B cell (primary cell): Measurements from ENCODE around the gene RAPGEF1. TPM values are rescaled to one million over a fixed set of nuclear protein-coding genes. Genes with fewer than 3 reads are reported as not detected.

Experiments
- ATAC-seq: fragments of 200-7000 bp; cut with Tn5 transposase; one replicate; pipeline ENCODE4 v1.10.0; 2021; ENCODE audit warnings: low read depth, mild to moderate bottlenecking, moderate number of reproducible peaks, moderate library complexity
- CTCF ChIA-PET: fragments of 350-600 bp; sonication (Branson Sonifier 250); formaldehyde crosslinking; loops from one replicate; lab custom pipeline; 2021; ENCODE audit warnings: antibody characterized with exemption, inconsistent platforms; lab: Charles Lee
- POLR2A ChIA-PET: fragments of 350-600 bp; sonication (Branson Sonifier 250); formaldehyde crosslinking; loops from one replicate; lab custom pipeline; 2021; ENCODE audit warnings: antibody characterized with exemption; lab: Charles Lee
- DNase-seq: peaks from one replicate; pipeline ENCODE4 v3.0.0; 2013
- H2AFZ ChIP-seq: 2 replicates; pipeline ENCODE4 v1.6.1; 2012; ENCODE audit warnings: mild to moderate bottlenecking, low read depth, low read length; ENCODE audit not compliant: insufficient read depth, poor library complexity, severe bottlenecking
- H3K27ac ChIP-seq, 2 donors: 1 replicate in 1 of 2; 2 replicates in 1 of 2; pipeline ENCODE4 v1.5.1; 2012 to 2013; ENCODE audit warnings: low read length in 2 of 2, mild to moderate bottlenecking in 2 of 2, moderate library complexity in 1 of 2
- H3K27me3 ChIP-seq, 4 experiments: fragments of 200-600 bp in 1 of 4; sonication (generic) in 1 of 4; replicated peaks in 1 of 4; 1 replicate in 2 of 4; 2 replicates in 2 of 4; pipeline versions ENCODE4 v1.6.1 to v1.7.0; 2013 to 2016; ENCODE audit warnings: low read length in 3 of 4, mild to moderate bottlenecking in 2 of 4, mixed read lengths in 1 of 4, moderate library complexity in 1 of 4; ENCODE audit not compliant: insufficient read depth in 4 of 4, control insufficient read depth in 3 of 4; ENCODE audit errors: control extremely low read depth in 1 of 4
- H3K36me3 ChIP-seq, 2 experiments: replicated peaks in 1 of 2; 1 replicate in 1 of 2; 2 replicates in 1 of 2; pipeline versions ENCODE4 v1.6.1 to v1.7.1; 2013; ENCODE audit warnings: low read length in 1 of 2; ENCODE audit not compliant: insufficient read depth in 2 of 2, control insufficient read depth in 1 of 2; ENCODE audit errors: control extremely low read depth in 1 of 2, extremely low read depth in 1 of 2
- H3K4me1 ChIP-seq, 2 donors: fragments of 200-600 bp in 1 of 2; sonication (generic) in 1 of 2; 1 replicate in 1 of 2; 2 replicates in 1 of 2; pipeline versions ENCODE4 v1.5.1 to v1.6.1; 2013 to 2017; ENCODE audit warnings: low read length in 2 of 2; ENCODE audit not compliant: control insufficient read depth in 2 of 2, insufficient read depth in 2 of 2
- H3K4me2 ChIP-seq: replicated peaks from 2 replicates; pipeline ENCODE3; 2012; ENCODE audit warnings: mild to moderate bottlenecking, low read depth, low read length; ENCODE audit not compliant: poor library complexity, severe bottlenecking
- H3K4me3 ChIP-seq, 5 experiments: fragments of 200-600 bp in 1 of 5; sonication (generic) in 1 of 5; 1 replicate in 3 of 5; 2 replicates in 2 of 5; pipeline versions ENCODE4 v1.5.1 to v1.7.0; 2011 to 2016; ENCODE audit warnings: low read length in 4 of 5, mild to moderate bottlenecking in 4 of 5, low read depth in 2 of 5, control low read depth in 1 of 5, moderate library complexity in 1 of 5; ENCODE audit not compliant: insufficient read depth in 1 of 5; ENCODE audit errors: control extremely low read depth in 1 of 5, extremely low read depth in 1 of 5
- H3K79me2 ChIP-seq: fragments of 200-600 bp; sonication (generic); one replicate; pipeline ENCODE4 v1.6.0; 2016; ENCODE audit warnings: low read length; ENCODE audit not compliant: control insufficient read depth, insufficient read depth
- H3K9ac ChIP-seq: fragments of 200-600 bp; sonication (generic); 2 replicates; pipeline ENCODE4 v1.6.1; 2017; ENCODE audit warnings: mild to moderate bottlenecking, low read length, moderate library complexity
- H3K9me3 ChIP-seq, 3 donors: one replicate each; pipeline versions ENCODE4 v1.6.1 to v1.7.1; 2013; ENCODE audit warnings: low read length in 2 of 3; ENCODE audit not compliant: control insufficient read depth in 2 of 3, insufficient read depth in 1 of 3; ENCODE audit errors: control extremely low read depth in 1 of 3
- H4K20me1 ChIP-seq: 2 replicates; pipeline ENCODE4 v1.6.0; 2012; ENCODE audit warnings: mild to moderate bottlenecking, low read length; ENCODE audit not compliant: insufficient read depth, control insufficient read depth, poor library complexity, severe bottlenecking
- H3K27ac Mint-ChIP-seq: one replicate; pipeline ENCODE4 v1.8.0; 2021; ENCODE audit warnings: mixed read lengths
- H3K27me3 Mint-ChIP-seq: one replicate; pipeline ENCODE4 v1.8.0; 2021; ENCODE audit warnings: mixed read lengths
- H3K4me1 Mint-ChIP-seq: one replicate; pipeline ENCODE4 v1.8.0; 2021; ENCODE audit warnings: mixed read lengths
- H3K4me3 Mint-ChIP-seq: one replicate; pipeline ENCODE4 v1.8.0; 2021; ENCODE audit warnings: mixed read lengths
- H3K9me3 Mint-ChIP-seq: one replicate; pipeline ENCODE4 v1.8.0; 2022; ENCODE audit warnings: mixed read lengths; ENCODE audit not compliant: insufficient read depth
- CTCF ChIP-seq: fragments of 200-600 bp; IDR thresholded peaks from one replicate; pipeline ENCODE4 v1.8.0; 2022; ENCODE audit warnings: antibody characterized with exemption, mild to moderate bottlenecking
- EZH2 ChIP-seq: IDR thresholded peaks from 2 replicates; pipeline ENCODE4 v1.6.1; 2012; ENCODE audit warnings: borderline replicate concordance, low read depth, mild to moderate bottlenecking, moderate library complexity, low read length; ENCODE audit not compliant: insufficient read depth, poor library complexity, severe bottlenecking
- WGBS: methylation state at CpG from one replicate; pipeline ENCODE4 v1.1.5; 2013; ENCODE audit warnings: missing lambda C conversion rate; ENCODE audit not compliant: insufficient coverage; 5-methylcytosine and 5-hydroxymethylcytosine counted together
- intact Hi-C: fragments of 100-400 bp; cut with micrococcal nuclease; formaldehyde crosslinking; loops from one replicate; pipeline ENCODE4 v1.10.0; 2022
- polyA plus RNA-seq: library from polyadenylated mRNA; depleted of rRNA; stranded (reverse); fragments of >200 nt; gene quantifications from 2 replicates; pipeline ENCODE4 v1.2.3, GENCODE V29; 2012
- total RNA-seq, 2 donors: library from RNA; stranded (reverse); fragments of 120-200 nt in 1 of 2; gene quantifications; 1 replicate in 1 of 2; 2 replicates in 1 of 2; pipeline versions ENCODE4 v1.2.3 to v1.2.4, GENCODE V29; 2013 to 2022

RAPGEF1 gene
- total and polyA plus RNA-seq, 2 donors (not counting 1 experiment from before 2014, with no cell fraction given) = 134 to 447 TPM

- ChIA-PET POLR2A (interaction anchor here (0.5 kb wide), 1 partner anchor 291 kb away, joined by 4 read pairs; no protein-coding TSS in a partner anchor), CTCF (interaction anchor here (21.7 kb wide), 1 partner anchor 150 kb away, joined by 263 read pairs; the partner anchor contains the start of gene RAPGEF1)
- TF ChIP-seq CTCF (no peak), EZH2 (no peak)
- Histone ChIP-seq H3K27me3 (no peaks in the 10 kb centered on the region), H3K27ac (no peak overlapping the region), H4K20me1 (peaks cover 31% of the 10 kb centered on the region), H3K36me3 (peaks cover 0 to 92% of the 10 kb centered on the region in 2 experiments), H2AFZ (no peak overlapping the region), H3K4me3 (no peak overlapping the region), H3K9ac (no peak overlapping the region), H3K79me2 (peaks cover 26% of the 10 kb centered on the region), H3K9me3 (no peaks in the 10 kb centered on the region), H3K4me1 (peaks cover 0 to 13% of the 10 kb centered on the region in 2 donors), H3K4me2 (no peak overlapping the region)
- H3K27me3 Mint-ChIP-seq = no peaks in the 10 kb centered on the region
- peaks cover 16% of the 10 kb centered on the region for H3K4me1 Mint-ChIP-seq
- ATAC-seq (no peak), DNase-seq (no peak)
- WGBS = 83% methylated on average over 21 of the region's 21 CpGs
- H3K9me3 Mint-ChIP-seq = no peaks in the 10 kb centered on the region
- H3K27ac Mint-ChIP-seq = no peak overlapping the region
- no peak overlapping the region for H3K4me3 Mint-ChIP-seq
- intact Hi-C loops = loop anchor here (5.0 kb wide), 1 partner anchor 38 kb away; no protein-coding TSS in a partner anchor
Measured at GRCh38 chr9:131593936-131594665, 145.8 kb downstream of the RAPGEF1 start.
